HG03558 (cell line): ENCODE measurements around the gene TMPRSS2.

Experiments
- ATAC-seq: cut with Tn5 transposase; IDR thresholded peaks from one replicate; pipeline ENCODE4 v1.9.1; 2021; ENCODE audit warnings: moderate number of reproducible peaks; ENCODE audit not compliant: unreplicated experiment; ENCODE audit errors: extremely low read depth

TMPRSS2 gene

DNA sequence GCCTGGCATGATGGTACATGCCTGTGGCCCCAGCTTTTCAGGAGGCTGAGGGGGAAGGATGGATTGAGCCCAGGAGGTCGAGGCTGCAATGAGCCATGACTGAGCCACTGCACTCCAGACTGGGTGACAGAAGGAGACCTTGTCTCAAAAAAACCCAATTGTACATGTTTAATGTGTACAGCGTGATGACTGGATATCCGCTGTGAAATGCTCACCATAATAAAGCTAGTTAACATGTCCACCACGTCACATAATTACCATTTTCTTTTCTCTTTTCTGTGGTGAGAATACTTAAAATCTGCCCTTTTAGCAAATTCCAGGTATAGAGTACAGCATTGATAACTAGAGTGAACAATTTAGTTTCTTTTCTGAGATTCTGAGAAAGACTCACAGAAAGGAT is 24.0 kb downstream of the TMPRSS2 start:
- ATAC-seq, result no peak

GRCh38 chr21:41483415-41483814 is 24.5 kb downstream of the TMPRSS2 start:
- ATAC-seq, result no peak

GRCh38 chr21:41482980-41483379 is 25.0 kb downstream of the TMPRSS2 start:
- no peak for ATAC-seq

GRCh38 chr21:41482301-41482700 is 25.7 kb downstream of the TMPRSS2 start:
- ATAC-seq, result no peak

DNA sequence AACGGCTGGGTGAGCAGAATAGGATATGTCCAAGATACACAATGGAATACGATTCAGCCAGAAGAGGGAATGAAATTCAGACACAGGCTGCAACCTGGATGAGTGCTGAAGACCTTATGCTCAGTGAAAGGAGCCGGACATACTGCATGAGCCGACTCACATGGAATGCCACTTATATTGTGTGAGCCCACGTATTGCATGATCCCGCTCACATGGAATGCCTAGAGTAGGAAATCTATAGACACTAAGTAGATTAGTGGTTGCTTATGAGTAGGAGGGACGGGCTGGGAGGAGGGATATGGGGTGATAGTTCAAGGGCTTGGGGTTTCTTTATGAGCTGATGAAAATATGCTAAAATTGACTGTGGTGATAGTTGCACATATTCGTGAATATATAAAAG is 26.8 kb downstream of the TMPRSS2 start:
- no peak for ATAC-seq

GRCh38 chr21:41480086-41480690 is 27.8 kb downstream of the TMPRSS2 start:
- no peak for ATAC-seq

GRCh38 chr21:41479686-41480085 is 28.3 kb downstream of the TMPRSS2 start:
- no peak for ATAC-seq

- no peak for ATAC-seq
Observed at GRCh38 chr21:41478319-41479177, 29.4 kb downstream of the TMPRSS2 start.

- no peak for ATAC-seq
Observed at GRCh38 chr21:41477641-41478318, 30.2 kb downstream of the TMPRSS2 start.

- no peak for ATAC-seq
Observed at GRCh38 chr21:41475714-41476420, 32.1 kb downstream of the TMPRSS2 start.

DNA sequence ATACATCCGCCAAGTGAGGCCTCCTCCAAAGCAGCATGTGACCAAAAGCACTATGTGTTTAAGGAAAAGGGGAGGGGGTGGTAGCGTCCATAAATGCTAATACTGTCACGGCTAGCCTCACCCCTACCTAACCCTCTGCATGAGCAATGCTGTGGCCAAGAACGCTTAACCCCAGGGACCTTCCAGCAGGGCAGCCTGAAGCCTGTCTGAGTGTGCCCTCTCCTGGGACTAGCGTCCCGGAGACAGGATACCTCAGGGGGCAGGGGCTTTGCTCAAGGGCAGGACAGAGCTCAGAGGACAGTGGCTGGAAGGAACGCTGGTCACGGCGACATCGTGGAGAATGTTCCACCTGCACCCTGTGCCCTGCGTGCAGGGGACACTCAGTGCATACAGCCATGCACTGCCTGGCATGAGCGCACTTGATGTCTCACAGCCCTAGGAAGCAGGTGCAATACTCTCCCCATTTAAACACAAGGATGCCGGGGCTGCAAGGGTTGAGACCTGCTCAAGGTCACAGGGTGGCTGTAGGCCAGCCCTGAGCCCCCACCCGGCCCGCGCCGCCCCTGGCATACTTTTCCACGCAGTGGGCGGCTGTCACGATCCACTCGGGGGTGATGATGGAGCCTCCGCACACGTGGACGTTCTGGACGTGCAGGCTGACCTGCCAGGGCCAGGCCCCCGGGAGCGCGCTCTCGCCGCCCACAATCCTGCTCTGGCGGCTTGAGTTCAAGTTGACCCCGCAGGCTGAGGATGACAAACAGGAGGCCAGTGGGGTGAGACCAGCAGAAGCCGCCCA is 35.0 kb downstream of the TMPRSS2 start:
- ATAC-seq, result no peak

GRCh38 chr21:41470054-41470453 is 37.9 kb downstream of the TMPRSS2 start:
- no peak for ATAC-seq

- ATAC-seq, result no peak
Observed at GRCh38 chr21:41466024-41466820, 41.7 kb downstream of the TMPRSS2 start.

GRCh38 chr21:41465176-41465781 is 42.7 kb downstream of the TMPRSS2 start:
- ATAC-seq, result no peak

GRCh38 chr21:41460578-41461527 is 47.1 kb downstream of the TMPRSS2 start:
- ATAC-seq, result no peak

DNA sequence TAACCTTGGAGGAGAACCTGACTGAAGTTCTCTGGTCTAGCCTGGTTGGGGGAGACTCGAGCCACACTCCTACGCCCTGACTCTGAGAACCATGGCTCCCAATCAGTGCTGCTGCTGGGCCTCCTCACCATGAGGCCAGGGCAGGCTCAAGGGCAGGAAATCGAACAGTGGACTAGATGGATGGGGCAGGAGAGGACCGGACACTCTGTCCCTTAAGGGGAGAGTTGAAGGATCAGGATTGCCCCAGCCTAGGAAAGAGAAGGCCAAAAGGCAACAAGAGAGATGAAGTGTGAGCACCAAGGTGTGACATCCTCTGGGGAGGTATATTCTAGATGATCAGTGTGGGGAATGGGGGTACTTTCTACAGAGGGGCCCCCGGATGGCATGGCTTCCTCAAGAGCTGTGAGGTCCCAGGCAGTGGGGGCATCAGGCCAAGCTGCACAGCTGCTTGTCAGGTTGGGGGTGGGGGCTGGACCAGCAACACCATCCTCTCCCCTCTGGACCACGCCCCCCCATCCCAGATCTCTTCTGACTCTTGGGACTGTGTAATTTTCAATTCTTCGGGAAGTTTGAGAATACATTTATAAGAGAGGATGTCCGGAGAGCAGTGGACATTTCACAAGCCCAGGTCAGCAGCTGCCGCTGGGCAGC is 47.9 kb downstream of the TMPRSS2 start:
- no peak for ATAC-seq

DNA sequence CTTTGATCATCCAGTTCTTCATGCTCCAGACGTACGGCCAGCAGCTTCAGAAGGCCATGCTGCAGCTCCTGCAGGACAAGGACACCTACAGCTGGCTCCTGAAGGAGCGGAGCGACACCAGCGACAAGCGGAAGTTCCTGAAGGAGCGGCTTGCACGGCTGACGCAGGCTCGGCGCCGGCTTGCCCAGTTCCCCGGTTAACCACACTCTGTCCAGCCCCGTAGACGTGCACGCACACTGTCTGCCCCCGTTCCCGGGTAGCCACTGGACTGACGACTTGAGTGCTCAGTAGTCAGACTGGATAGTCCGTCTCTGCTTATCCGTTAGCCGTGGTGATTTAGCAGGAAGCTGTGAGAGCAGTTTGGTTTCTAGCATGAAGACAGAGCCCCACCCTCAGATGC is 49.4 kb downstream of the TMPRSS2 start:
- no peak for ATAC-seq
